Chondrocyte (in vitro differentiated cells): ENCODE results near the gene NUB1. TPM values are rescaled to one million over a fixed set of nuclear protein-coding genes. Genes with fewer than 3 reads are reported as not detected.
A peak's percentile ranks its signal among the peaks of the same experiment; 100 is the strongest.

Source experiments
- DNase-seq: peaks from one replicate; pipeline ENCODE4 v3.0.0; 2021; ENCODE audit warnings: mixed read lengths, low spot score
- H3K27ac Mint-ChIP-seq: one replicate; pipeline ENCODE4 v1.8.0; 2021; ENCODE audit warnings: mild to moderate bottlenecking, moderate library complexity, mixed read lengths; ENCODE audit not compliant: unreplicated experiment
- H3K27me3 Mint-ChIP-seq: 2 replicates; pipeline ENCODE4 v1.8.0; 2021; ENCODE audit warnings: low read depth, mixed read lengths
- H3K36me3 Mint-ChIP-seq: 2 replicates; pipeline ENCODE4 v1.8.0; 2021; ENCODE audit warnings: low read depth, mixed read lengths
- H3K4me1 Mint-ChIP-seq: 2 replicates; pipeline ENCODE4 v1.8.0; 2021; ENCODE audit warnings: low read depth, mild to moderate bottlenecking, mixed read lengths
- H3K4me3 Mint-ChIP-seq: one replicate; pipeline ENCODE4 v1.8.0; 2021; ENCODE audit warnings: mild to moderate bottlenecking, moderate library complexity, mixed read lengths; ENCODE audit not compliant: unreplicated experiment
- H3K9me3 Mint-ChIP-seq: 2 replicates; pipeline ENCODE4 v1.8.0; 2021; ENCODE audit warnings: low read depth, mixed read lengths
- CTCF ChIP-seq: fragments of 200-600 bp; sonication (generic); IDR thresholded peaks from 2 replicates; pipeline ENCODE4 v1.5.0; 2021; ENCODE audit warnings: antibody characterized with exemption, mild to moderate bottlenecking, moderate library complexity
- total RNA-seq: library from RNA; stranded (reverse); gene quantifications from 3 replicates; pipeline ENCODE4 v1.2.1, GENCODE V29; 2021

NUB1 gene
- total RNA-seq, 1 donor from 2014 or later, result 50.3 TPM

GRCh38 chr7:151375530-151376217 lies 34.1 kb downstream of the NUB1 start:
- H3K4me1 Mint-ChIP-seq, result peaks cover 5% of the 10 kb centered on the region
- H3K36me3 Mint-ChIP-seq, result peaks cover 30% of the 10 kb centered on the region
- TF ChIP-seq CTCF, result no peak
- H3K9me3 Mint-ChIP-seq, result no peaks in the 10 kb centered on the region
- no peak overlapping the region for H3K27ac Mint-ChIP-seq
- DNase-seq, result peak; percentile 72
- peaks cover under 1% of the 10 kb centered on the region for H3K27me3 Mint-ChIP-seq
- no peak overlapping the region for H3K4me3 Mint-ChIP-seq

GRCh38 chr7:151376218-151376902 lies 34.7 kb downstream of the NUB1 start:
- no peak overlapping the region for H3K27ac Mint-ChIP-seq
- peaks cover 3% of the 10 kb centered on the region for H3K27me3 Mint-ChIP-seq
- H3K4me3 Mint-ChIP-seq, result no peak overlapping the region
- no peaks in the 10 kb centered on the region for H3K9me3 Mint-ChIP-seq
- peak; percentile 88 for DNase-seq
- peaks cover 29% of the 10 kb centered on the region for H3K36me3 Mint-ChIP-seq
- no peak for TF ChIP-seq CTCF
- peaks cover 8% of the 10 kb centered on the region for H3K4me1 Mint-ChIP-seq

GRCh38 chr7:151377406-151377805 lies 35.8 kb downstream of the NUB1 start:
- Mint-ChIP-seq H3K27ac (no peak overlapping the region), H3K27me3 (peaks cover 7% of the 10 kb centered on the region), H3K9me3 (no peaks in the 10 kb centered on the region), H3K36me3 (peaks cover 27% of the 10 kb centered on the region), H3K4me3 (no peak overlapping the region), H3K4me1 (peaks cover 10% of the 10 kb centered on the region)
- DNase-seq, result peak; percentile 53
- TF ChIP-seq CTCF, result no peak

- H3K9me3 Mint-ChIP-seq, result no peaks in the 10 kb centered on the region
- peaks cover 24% of the 10 kb centered on the region for H3K36me3 Mint-ChIP-seq
- H3K27ac Mint-ChIP-seq, result no peak overlapping the region
- no peak for TF ChIP-seq CTCF
- no peak overlapping the region for H3K4me3 Mint-ChIP-seq
- peaks cover 10% of the 10 kb centered on the region for H3K27me3 Mint-ChIP-seq
- peaks cover 7% of the 10 kb centered on the region for H3K4me1 Mint-ChIP-seq
- peak; percentile 63 for DNase-seq
Measured at GRCh38 chr7:151378011-151378410, 36.4 kb downstream of the NUB1 start.

GRCh38 chr7:151378496-151379192 lies 37.0 kb downstream of the NUB1 start:
- H3K4me1 Mint-ChIP-seq, result peaks cover 7% of the 10 kb centered on the region
- H3K27ac Mint-ChIP-seq, result no peak overlapping the region
- no peak for TF ChIP-seq CTCF
- no peaks in the 10 kb centered on the region for H3K9me3 Mint-ChIP-seq
- H3K27me3 Mint-ChIP-seq, result peaks cover 13% of the 10 kb centered on the region
- H3K36me3 Mint-ChIP-seq, result peaks cover 24% of the 10 kb centered on the region
- peak; percentile 85 for DNase-seq
- H3K4me3 Mint-ChIP-seq, result no peak overlapping the region
